ENCODE results near the gene JAM2. TPM values are rescaled to one million over a fixed set of nuclear protein-coding genes. Genes with fewer than 3 reads are reported as not detected.

The JAM2 gene
- total RNA-seq, 4 donors from 2014 or later = 27.6 to 85.5 (median 35.1) TPM

- intact Hi-C loops (cut with DNase I; ENCODE audit: low total_unique reads) = no loop called here
- Histone ChIP-seq H3K36me3 (no peaks in the 10 kb centered on the region), H3K4me3 (no peak overlapping the region), H3K4me1 (no peaks in the 10 kb centered on the region), H3K27me3 (no peaks in the 10 kb centered on the region), H3K9me3 (no peaks in the 10 kb centered on the region), H3K27ac (no peak overlapping the region)
- no peak for TF ChIP-seq POLR2A (IDR thresholded peaks at IDR 0.05)
- TF ChIP-seq CTCF (IDR thresholded peaks at IDR 0.05) = no peak
- DNase-seq = no peak
Measured at GRCh38 chr21:25742900-25743299, 103.8 kb downstream of the JAM2 start.

- Histone ChIP-seq H3K4me1 (no peaks in the 10 kb centered on the region), H3K36me3 (no peaks in the 10 kb centered on the region), H3K27me3 (no peaks in the 10 kb centered on the region), H3K4me3 (no peak overlapping the region), H3K27ac (no peak overlapping the region), H3K9me3 (no peaks in the 10 kb centered on the region)
- intact Hi-C loops (cut with DNase I; ENCODE audit: low total_unique reads) = no loop called here
- TF ChIP-seq CTCF (IDR thresholded peaks at IDR 0.05) = no peak
- no peak for TF ChIP-seq POLR2A (IDR thresholded peaks at IDR 0.05)
- no peak for DNase-seq
Measured at GRCh38 chr21:25744854-25745253, 105.8 kb downstream of the JAM2 start.

- intact Hi-C loops (cut with DNase I; ENCODE audit: low total_unique reads) = no loop called here
- Histone ChIP-seq H3K9me3 (no peaks in the 10 kb centered on the region), H3K27ac (no peak overlapping the region), H3K4me3 (no peak overlapping the region), H3K4me1 (no peaks in the 10 kb centered on the region), H3K36me3 (no peaks in the 10 kb centered on the region), H3K27me3 (no peaks in the 10 kb centered on the region)
- DNase-seq = no peak
- TF ChIP-seq CTCF (IDR thresholded peaks at IDR 0.05) (no peak), POLR2A (IDR thresholded peaks at IDR 0.05) (no peak)
Measured at GRCh38 chr21:25750085-25750484, 111.0 kb downstream of the JAM2 start.

- Histone ChIP-seq H3K9me3 (no peaks in the 10 kb centered on the region), H3K4me1 (no peaks in the 10 kb centered on the region), H3K27ac (no peak overlapping the region), H3K4me3 (no peak overlapping the region), H3K27me3 (no peaks in the 10 kb centered on the region), H3K36me3 (no peaks in the 10 kb centered on the region)
- intact Hi-C loops (cut with DNase I; ENCODE audit: low total_unique reads) = no loop called here
- DNase-seq = no peak
- TF ChIP-seq CTCF (IDR thresholded peaks at IDR 0.05) (no peak), POLR2A (IDR thresholded peaks at IDR 0.05) (no peak)
Measured at GRCh38 chr21:25752416-25752815, 113.4 kb downstream of the JAM2 start.

- no peaks in the 10 kb centered on the region for H3K27me3 ChIP-seq
- no peaks in the 10 kb centered on the region for H3K9me3 ChIP-seq
- intact Hi-C loops (cut with DNase I; ENCODE audit: low total_unique reads) = loop anchor here (2.0 kb wide), 1 partner anchor 34 kb away; no protein-coding TSS in a partner anchor
- H3K27ac ChIP-seq = peak overlapping the region in 1 of 2 donors; percentile 57
- no peak for TF ChIP-seq POLR2A (IDR thresholded peaks at IDR 0.05)
- TF ChIP-seq CTCF (IDR thresholded peaks at IDR 0.05) = no peak
- no peak overlapping the region for H3K4me3 ChIP-seq
- no peaks in the 10 kb centered on the region for H3K4me1 ChIP-seq
- DNase-seq = no peak
- H3K36me3 ChIP-seq = no peaks in the 10 kb centered on the region
Measured at GRCh38 chr21:25756190-25756932, 117.3 kb downstream of the JAM2 start.
